LoVo (cell line): ENCODE results near the gene SUGCT.
A peak's percentile ranks its signal among the peaks of the same experiment; 100 is the strongest.

ENCODE experiments used
- DNase-seq: peaks from one replicate; pipeline ENCODE4 v3.0.0-alpha.2; 2016; ENCODE audit warnings: low spot score

Gene SUGCT

DNA sequence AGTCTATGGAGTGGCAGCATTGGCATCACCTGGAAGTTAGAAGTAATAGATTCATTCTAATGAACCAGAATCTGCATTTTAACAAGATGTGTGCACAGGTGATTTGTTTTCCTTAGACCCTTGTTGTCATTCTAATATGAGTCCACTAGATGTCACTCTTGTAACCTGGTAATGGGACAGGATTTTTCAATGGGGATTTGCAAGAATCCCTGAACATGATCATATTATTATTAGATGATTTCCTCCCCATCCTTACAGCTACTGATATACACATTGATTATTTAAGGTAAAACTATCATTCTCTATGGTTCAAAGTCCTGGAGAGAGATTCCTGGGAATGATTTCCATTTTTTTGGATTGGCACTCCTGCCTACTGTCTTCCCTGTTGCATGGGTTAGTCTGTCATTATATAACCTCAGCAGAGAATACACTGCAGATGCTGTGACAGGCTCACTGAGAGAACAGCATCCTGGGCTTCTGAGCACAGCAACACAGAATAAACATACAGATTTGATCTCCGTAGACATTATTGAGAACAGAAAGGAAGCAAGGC, 194.9 kb downstream of the SUGCT start:
- peak; percentile 79 for DNase-seq

DNA sequence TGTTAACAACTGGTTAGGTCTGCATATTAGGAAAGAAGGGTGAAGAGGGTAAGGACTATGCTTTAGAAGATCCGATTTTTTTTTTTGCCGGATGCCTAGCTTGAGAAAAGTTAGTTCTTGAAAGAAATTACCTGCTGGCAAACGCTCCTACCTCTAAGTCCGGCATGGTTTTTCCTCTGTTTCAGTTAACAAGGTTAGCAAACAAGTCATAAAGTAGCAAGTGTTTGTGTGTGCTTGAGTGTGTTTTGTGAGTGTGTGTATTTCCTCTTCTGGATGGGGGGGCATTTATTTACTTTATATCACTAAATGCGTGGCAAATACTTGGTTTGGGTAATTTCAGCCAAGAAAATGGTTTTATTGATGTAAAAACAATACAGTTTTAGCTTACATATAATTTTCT, 195.6 kb downstream of the SUGCT start:
- no peak for DNase-seq

DNA sequence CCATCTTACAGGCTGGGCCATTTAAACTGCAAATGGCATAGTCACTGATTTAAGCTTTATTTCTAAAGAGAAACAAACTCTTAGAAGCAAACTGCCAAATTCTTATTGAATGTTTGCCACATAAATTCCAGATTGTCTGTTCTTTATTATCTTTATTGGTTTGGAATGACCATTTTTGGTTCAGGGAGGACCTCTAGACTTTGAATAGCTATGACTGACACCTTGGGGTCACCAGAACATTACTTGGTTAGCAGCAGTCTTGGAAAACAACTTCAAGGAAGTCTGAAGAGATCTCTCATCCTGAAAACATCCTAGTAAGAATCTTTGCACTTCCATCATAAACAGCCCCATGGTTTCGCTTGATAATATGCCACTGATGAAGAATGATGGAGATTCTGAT, 197.1 kb downstream of the SUGCT start:
- DNase-seq, result no peak

DNA sequence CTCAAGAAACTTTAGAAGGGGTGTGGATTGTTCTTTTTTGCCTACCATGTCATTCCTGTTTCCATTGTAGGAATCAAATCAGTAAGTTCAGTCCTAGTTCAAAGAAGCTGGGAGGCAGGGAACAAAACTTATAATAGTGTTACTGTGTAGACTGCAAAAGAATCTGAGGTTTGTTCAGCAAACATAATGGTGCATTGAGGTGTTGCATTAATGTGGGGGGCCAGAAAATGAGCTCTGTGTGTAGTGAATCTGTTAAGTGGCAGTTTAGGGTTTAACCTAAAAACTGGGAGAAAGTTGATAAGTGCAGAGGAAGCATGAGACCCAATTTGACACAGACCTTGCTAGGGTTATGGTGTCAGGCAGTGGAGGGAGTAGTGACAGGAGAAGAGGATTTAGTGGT, 197.7 kb downstream of the SUGCT start:
- no peak for DNase-seq

DNA sequence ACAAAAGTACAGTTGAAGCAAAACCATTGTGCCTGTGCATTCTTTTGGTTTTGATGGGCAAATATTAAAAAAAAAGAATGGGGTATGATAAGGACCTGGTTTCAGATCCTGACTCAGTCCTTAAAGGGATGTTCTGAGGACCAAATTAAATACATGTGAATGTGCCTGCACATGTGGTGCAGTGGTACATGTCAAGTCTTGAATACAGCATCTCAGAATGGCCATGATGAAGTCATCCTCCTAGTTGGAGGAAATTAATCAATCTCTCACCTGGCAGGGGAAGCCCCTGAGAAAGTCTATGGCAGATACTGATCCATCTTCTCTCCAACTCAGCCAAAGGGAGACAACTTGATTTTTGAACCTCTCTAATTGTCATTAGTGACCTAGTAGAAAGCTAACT, 207.0 kb downstream of the SUGCT start:
- DNase-seq, result no peak

DNA sequence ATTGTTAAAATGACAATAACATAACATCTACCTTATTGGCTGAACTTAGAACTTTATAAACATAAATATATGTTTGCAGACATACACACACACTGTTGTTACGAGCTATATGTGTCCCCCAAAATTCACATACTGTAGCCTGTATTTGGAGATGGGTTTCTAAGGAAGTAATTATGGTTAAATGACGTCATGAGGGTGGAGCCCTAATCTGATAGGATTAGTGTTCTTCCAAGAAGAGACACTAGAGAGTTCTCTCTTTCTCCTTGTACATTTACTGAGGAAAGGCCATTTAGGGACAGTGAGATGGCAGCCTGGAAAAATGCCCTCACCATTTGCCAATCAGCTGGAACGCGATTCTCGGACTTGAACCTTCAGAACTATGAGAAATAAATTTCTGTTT, 211.7 kb downstream of the SUGCT start:
- DNase-seq, result no peak

DNA sequence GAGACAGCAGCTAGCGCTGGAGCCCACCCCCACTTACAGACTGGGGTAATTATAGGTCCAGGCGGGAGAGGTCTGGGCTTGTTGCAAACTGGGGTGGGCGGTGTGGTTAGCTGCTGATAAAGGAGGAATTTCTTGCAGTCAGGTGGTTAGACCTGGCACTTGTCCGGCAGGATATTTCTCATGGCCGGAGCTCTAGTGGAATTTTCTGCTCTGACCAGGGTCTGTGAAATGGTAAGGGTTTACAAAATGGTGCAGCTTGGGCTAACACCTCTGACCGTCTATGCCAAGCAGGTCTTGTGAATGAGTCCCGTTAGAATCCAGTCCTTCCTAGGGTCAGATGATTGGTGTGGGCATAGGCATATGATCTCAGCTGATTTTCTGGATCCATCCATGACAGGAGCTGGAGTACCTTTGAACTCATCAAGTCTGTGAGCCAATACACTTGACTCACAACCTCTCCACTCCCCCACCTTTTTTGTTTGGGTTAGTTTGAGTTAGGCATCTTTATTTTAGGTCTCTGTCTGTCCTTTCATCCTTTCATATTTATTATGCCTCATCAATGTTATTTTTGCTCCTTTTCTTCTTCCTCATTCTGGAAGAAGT, 213.4 kb downstream of the SUGCT start:
- DNase-seq, result no peak

DNA sequence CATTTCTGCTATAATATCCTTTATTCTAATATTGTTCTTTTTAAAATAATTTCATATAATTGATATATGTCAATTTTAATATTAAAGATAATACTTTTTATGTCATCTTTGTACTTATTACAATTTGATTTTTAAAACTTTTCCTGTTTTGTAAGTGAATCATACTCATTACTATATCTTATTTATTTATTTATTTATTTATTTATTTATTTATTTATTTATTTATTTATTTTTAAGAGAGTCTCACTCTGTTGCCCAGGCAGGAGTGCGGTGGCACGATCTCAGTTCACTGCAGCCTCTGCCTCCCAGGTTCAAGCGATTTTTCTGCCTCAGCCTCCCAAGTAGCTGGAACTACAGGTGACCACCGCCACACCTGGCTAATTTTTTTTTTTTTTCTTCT, 215.3 kb downstream of the SUGCT start:
- no peak for DNase-seq

DNA sequence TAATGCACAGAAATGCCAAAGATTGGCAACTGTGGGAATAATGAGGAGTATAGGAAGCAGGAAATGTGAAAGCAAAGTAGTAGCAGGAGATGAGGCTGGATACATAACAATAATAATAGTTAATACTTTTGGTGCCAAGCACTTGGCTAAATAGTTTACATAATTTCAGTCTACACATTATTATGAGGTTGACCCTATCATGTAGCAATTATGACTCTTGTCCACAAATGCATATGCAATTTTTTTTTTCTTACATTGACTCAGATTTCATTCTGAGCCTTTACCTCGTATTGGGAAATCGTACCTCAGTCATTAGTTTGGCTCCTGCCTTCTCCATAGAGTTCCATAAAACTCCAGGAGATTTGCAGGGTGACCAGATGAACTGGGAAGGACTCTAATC, 219.9 kb downstream of the SUGCT start:
- no peak for DNase-seq

DNA sequence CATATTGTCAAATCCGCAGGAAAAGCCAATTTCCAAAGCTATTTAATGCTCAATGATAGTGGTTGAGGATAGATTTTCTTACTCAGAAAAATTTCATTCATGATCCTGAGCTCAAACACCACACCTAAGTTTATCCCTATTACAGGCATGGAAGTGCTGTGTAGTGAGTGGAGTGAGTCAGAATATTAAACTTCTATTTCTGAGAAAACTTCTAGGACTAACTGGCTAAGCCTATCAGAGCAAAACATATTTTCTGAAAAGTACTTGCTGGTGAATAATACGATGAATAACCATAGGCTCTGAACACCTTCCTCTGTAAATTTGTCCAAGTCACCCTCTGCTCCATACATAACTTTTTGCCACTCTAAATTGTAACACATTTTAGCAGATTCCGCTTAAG, 221.5 kb downstream of the SUGCT start:
- no peak for DNase-seq

DNA sequence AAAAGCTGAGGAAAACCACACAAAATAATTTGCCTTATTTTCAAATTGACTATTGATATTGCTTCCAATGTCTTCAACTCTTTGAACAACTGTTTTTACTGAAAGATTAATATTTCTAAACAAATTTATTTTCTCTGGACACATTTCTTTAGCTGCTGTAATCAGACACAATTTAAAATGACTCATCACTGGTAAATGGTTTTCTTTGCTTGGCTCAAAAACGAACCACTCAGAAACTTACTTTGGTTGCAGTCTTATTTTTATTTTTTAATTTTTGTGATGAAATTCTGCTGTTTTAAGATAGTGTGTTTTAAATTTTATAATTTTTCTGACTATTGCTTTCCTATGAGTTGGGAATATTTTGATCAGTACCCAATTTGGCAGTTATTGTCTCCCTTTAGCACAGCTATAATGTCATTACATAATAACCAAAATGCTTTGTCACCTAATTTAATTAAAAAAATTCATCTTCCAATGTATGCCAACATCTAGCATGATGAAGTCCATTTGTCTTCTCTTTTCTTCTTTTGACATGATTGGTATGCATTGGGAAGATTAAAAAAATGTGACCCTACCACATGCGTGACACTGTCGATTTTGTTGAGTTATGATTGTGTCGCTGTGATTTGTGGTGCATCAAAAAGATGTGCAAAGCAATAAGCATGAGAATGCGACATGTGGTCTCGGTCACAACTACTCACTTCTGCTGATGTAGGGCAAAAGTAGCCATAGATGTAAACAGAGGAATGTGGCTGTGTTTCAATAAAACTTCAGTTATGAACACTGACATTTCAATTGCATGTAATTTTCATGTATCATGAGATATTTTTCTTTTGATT, 222.3 kb downstream of the SUGCT start:
- DNase-seq, result no peak

DNA sequence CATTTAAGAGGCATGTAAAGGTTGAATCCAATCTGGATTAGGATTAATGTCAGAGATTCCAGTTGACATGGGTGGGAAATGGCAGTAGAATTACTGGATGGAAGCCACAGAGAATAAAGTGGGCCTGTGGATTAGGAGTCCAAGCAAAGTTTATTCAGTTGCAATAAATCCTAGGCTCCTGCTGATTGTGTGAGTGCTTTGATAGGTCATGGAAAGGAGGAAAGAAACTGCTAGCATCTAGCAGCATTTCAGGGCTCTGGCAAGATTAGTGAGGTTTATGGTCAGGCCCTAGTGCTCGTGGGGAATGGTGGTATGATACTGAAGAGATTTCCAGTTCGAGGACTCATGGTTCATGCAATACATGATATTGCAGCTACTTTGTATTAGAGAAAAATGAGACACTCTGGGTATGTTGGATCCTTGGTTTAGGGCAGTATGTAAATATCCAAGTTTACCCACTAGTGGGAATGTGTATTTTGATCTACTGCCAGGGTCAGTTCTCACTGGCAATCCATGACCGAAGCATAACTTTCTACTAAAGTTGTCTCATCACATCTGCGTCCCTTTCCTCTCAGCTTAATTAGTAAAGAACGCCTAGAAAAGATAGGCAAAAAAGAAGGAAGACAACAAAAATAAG, 235.0 kb downstream of the SUGCT start:
- no peak for DNase-seq

DNA sequence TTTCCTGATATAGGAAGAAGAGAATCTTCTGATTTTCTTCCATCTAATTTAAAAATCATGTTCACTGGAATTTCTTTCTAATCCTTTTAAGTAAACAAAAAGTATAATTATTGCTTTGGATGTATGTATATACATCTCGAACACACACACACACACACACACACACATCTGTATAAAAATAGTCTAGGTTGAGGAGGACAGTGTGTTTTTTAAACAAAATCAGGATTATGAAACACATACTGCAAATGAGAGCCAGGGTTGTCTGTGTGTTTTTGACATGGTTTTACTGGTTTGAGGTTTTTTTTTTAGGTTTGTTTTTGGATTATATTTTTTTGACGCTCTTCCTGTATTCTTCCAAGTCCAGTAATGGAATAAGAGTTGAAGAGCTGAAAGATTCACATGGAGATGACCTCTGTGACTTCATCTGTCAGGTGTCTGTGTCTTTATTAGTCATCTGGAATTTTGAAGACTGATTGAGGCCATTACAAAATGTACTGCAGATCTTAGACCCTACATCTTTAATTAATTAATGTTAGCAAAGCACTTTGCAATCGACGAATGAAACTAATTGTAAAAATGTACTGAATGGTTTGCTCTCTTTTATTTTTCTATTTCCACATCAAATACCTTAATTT, 237.1 kb downstream of the SUGCT start:
- no peak for DNase-seq

DNA sequence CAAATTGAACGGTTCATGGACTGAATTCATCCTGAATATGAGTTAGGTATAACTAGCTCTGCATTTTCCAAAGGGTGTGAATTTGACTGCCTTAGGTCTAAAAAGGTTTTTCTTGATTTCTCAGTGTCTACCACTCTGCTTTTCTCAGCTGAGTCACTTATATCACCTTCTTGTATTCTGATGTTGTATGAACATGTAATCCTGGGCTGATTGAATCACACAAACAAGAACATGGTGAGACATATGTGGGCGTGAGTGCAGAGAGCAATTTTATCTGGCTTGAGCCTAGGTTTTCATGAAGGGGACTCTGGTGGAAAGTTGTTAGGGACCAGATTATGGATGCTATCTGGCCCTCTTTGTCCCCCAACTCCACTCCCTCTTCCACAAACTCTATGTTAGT, 239.8 kb downstream of the SUGCT start:
- DNase-seq, result no peak

DNA sequence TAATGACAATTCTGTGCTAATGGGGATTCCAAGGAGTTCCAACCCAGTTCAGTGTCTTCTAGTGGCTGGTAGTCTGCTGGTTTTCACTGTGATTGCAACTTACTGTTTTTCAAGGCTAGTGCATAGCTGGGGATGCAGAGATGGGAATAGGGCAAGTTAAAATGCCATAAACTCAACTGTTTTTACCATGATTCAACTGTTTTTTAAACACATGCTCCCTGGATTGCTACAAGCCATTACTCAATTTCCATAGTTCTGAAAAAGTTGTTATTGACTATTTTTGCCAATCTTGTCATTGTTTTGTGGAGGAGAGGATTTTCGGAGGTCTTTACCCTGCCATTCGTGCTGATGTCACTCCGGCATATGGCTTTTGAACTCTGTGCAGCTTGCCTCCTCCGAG, 245.3 kb downstream of the SUGCT start:
- no peak for DNase-seq

DNA sequence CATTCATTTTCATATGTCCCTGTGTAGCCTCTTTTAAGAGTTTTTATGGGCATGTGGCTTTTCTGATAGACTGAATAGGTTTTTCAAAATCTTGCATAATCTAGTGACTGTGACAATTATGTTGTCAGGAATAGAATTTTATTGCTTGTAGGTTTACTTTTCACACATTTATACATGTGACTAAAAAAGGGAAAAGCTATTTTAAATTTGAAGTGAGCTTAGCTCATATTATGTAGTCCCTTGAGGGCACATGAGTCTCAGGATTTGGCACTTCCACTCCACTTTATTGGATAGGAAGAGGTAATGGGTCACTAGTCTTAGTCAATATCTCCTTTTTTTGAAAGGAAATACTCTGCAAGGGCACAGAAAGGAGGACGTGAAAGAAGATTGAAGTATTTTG, 247.3 kb downstream of the SUGCT start:
- no peak for DNase-seq

DNA sequence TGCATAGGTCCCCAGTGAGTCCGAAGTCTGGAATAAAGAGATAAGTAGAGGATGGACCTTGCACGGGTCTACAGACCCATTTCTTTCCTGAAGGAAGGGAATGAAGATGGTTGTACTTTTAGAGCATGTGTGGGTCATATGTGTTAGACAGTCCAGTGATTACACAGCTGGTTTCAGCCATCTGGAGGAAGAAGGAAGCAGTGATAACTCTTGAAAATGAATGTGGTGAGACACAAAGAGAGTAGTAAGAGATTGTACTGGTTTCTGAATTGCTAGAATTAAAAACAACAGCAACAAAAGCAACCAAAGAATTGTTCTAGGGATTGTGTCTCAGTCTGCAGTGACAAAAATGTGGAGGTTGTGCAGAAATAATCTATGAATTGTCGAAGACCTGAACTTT, 258.9 kb downstream of the SUGCT start:
- no peak for DNase-seq

DNA sequence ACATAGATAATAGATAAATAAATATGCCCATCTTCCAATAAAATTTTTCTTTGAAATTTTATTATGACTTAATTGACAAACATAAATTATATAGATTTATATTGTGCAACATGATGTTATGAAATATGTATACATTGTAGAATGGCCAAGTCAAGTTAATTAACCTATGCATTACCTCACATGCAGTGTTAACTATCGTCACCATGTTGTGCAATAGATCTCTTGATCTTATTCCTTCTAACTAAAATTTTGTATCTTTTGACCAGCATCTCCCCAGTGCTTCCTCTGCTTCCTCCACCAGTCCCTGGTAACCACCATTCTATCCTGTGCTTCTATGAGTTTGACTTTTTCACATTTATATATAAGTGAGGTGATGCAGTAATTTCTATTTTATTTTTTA, 259.6 kb downstream of the SUGCT start:
- DNase-seq, result no peak

DNA sequence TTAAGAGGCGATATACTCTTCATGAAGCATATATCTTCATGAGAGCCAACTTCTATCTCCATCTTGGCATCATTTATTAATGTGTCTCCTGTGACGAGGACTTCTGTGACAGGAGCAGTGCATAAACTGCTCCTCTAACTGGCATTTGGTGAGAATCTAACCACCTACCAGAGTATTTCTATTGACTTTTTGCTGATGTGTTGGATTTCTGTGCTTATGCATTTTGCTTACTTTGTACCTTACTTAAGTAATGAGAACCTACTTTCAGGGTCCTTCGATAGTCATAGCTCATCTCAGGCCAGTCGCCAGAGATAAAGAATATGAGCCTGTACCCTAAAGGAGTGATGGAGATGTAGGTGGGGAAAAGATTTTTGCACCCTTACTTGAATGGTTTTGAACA, 265.7 kb downstream of the SUGCT start:
- no peak for DNase-seq

DNA sequence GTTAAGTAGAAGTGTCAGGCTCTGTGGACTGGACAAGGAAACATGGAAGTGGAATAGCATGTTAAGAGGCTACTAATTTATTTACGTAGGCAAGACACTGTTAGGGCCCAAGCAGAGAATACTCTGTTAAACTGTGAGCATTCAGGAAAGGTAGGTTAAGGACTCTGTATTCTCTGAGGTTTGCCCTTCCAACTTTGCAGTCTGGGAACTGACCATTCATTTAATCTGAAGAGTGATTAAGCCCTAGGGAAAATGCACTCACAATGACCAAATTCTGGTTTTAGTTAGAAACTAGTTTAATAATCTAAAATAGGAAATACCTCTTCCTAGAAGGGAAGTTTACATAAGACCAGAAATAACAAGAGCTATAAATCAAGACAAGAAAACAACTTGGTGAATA, 266.6 kb downstream of the SUGCT start:
- no peak for DNase-seq

DNA sequence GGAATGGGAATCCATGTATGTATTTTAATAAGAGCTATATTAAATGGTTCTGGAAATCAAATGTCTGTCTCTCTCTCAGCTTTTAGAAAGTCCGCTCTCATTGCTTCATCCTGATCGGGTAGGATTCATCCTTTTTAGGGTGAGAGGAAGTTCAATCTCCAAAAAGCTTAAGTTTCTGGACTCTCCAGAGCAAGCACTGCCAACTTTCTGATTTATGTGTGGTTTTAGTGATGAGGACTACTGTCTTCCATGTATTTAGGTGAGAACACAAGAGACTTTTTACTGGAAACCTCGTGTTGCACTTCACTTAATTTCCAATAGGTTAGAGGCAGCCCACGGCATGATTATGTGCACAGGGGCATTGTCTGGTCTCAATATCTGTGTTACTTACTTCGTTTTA, 267.9 kb downstream of the SUGCT start:
- DNase-seq, result no peak

DNA sequence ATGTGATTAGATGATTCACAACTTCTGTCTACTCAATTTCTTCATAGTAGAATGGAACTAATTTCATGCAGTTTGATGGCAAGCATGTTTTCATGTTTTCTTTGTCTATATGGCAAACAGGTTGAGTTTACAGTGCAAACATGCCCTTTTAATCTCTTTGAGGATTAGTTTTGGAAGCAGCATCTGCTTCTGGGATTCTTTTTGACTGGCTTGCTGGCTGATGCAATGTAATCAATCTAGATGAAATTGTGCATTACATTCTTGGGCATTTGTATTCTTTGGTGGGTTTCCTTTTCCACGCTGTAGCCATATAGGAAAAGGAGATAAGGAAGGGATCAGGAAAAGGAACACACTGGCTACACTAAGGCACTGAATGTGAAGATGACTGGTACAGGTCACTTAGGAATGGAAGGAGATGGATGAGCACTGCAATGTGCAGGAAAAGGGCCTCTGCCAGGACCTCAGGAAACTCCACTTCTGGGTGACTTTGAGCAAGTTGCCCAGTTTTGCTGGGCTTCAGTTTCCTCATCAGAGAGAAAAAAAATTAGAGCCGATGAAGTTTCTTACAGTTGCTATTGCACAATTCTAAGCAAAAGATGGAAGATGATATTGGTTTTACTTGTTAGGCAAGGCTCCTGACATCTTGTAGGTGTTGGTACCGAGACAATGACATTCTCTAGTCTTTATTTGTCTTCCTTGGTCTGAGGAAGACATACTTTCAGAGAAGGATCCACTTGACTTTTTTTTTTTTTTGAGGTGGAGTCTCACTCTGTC, 269.1 kb downstream of the SUGCT start:
- no peak for DNase-seq
